Fibroblast of skin of left quadriceps (primary cell): Measurements from ENCODE around the gene NOL12.
"Not testable (repeated sequence)": the region's sequence is repeated elsewhere in the genome, so short reads cannot be mapped to it uniquely, and the experiment has no call there.

Experiments used
- DNase-seq, 2 experiments: peaks; one replicate each; pipeline ENCODE4 v3.0.0-alpha.2; 2013; ENCODE audit warnings: low read depth in 2 of 2

Gene NOL12, protein sequence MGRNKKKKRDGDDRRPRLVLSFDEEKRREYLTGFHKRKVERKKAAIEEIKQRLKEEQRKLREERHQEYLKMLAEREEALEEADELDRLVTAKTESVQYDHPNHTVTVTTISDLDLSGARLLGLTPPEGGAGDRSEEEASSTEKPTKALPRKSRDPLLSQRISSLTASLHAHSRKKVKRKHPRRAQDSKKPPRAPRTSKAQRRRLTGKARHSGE

DNA sequence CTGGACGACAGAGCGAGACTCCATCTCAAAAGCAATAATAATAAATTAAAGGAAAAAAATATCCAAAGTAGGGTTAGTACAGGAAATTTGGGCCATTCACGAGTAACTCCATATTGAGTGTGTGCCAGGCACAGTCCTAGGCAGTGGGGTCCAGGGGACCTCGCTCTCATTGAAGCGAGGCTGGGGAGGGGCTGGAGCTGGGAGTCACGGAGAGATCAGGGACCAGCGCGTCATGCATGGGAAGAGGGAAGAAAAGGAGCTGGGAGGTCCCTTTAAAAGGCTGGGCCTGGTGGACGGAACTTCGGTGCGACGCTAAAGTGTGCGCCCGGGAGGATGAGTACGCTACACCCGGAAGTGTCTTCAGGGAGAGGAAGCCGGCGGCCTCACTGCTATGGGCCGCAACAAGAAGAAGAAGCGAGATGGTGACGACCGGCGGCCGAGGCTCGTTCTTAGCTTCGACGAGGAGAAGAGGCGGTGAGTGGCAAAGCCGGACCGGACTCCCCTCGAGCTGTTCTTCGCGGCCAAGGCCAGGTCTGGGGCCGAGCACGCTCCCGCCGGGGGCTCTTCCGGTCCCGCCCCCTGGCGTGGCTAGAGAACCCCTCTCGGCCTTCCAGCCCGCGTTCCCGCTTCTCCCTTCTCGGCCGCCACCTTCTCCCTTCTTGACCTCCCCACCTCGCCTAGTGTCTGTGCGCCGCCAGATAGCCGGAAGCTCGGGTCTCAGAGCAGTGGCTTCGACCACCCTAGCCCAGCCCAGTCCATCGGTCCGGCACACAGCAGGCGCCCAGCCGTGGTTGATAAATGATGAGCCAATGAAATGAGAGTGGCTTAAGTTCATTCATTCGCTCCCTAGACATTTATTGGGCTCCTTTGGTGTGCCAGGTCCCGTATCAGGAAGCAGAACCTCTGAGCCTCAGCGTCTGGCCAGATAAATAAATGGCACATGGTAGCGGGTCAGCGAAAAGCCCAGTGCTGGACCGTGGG is at the start of gene NOL12:
Gene NOL12 (plus strand): TSS at position 342 of the 981 bp plus-strand sequence. CDS start 50 bp downstream, at position 392.
- peak; percentile 72 to 74 for DNase-seq

DNA sequence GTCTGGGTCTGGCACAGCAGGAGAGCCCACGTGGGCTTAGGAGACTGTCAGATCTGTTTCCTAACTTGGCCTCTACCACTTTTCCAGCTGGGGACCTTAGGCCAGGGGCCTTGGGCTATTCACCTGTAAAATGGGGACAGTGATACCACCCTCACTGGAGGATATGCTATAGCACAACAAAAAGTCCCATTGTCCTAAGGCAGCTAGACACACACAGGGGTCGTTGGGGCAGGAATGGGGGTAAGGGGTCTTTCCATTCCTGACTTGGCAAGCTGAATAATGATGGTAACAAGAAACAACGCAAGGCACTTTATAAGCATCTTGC is 49.2 kb upstream of the NOL12 start:
- no peak for DNase-seq

DNA sequence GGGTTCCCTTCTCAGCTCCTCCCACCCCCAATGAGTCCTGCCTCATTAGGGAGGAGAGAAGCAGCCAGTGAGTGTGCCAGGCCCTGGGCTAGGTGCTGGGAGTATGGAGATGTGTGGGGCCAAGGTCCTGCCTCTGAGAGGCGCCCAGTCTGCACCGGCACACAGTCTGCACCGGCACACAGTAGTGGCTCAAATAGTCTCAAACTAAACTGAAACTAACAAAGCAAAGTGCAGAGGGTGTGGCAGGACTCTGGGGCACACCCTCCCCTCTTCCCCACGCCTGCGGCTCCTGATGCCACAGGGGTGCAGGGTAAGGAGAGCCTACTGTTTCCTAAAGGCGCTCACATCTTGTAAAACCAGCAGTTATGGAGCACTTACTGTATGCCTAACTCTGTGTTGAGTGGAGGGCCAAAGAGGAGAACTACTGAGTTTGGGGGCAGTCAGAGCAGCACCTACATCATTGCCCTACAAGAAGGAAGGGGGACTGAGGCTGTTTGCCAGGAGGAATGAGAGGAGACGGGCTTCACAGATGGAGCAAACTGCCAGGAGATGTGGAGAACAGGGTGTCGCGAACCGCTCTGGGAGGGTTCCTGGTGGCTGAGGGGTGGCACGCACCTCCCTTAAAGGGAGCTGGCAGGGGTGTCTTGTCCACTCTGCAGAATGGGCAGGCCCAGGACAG is 47.6 kb upstream of the NOL12 start:
- no peak for DNase-seq

DNA sequence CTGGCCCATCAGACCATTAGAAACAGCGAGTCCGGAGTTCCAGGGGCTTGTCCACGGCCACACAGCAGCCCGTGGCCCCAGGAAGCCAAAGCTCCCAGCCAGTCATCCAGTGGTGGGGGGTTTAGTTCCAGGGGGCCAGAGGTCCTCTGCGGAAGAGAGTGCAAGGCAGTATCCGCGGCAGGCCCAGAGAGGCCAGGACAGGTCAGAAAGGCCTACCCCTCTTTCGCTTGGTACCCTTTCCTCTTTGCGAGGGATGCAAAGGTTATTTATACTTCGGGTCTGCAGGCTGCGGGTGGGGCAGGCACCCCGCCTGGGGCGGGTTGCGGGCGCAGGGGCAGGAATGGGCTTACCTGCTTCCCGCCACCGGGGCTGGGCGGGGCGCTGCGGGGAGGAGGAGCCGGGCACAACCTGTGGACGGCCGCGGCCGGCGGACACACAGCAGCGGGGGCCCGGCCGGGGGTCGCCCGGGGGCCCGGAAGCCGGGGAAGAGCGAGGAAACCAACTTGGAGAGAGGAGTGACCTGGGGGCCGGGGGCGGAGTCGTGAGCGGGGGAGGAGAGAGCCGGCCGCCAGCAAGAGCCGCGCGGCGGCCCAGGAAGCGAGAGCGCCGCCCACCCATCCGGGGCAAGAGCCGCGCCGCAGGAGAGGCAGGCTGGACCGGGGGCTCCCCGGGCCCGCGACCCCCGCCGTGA is 46.9 kb upstream of the NOL12 start, which contains the start of gene SH3BP1:
Gene SH3BP1 (plus strand): TSS at position 600 of the 691 bp plus-strand sequence. CDS start 119 bp downstream, outside the sequence.
- no peak for DNase-seq

DNA sequence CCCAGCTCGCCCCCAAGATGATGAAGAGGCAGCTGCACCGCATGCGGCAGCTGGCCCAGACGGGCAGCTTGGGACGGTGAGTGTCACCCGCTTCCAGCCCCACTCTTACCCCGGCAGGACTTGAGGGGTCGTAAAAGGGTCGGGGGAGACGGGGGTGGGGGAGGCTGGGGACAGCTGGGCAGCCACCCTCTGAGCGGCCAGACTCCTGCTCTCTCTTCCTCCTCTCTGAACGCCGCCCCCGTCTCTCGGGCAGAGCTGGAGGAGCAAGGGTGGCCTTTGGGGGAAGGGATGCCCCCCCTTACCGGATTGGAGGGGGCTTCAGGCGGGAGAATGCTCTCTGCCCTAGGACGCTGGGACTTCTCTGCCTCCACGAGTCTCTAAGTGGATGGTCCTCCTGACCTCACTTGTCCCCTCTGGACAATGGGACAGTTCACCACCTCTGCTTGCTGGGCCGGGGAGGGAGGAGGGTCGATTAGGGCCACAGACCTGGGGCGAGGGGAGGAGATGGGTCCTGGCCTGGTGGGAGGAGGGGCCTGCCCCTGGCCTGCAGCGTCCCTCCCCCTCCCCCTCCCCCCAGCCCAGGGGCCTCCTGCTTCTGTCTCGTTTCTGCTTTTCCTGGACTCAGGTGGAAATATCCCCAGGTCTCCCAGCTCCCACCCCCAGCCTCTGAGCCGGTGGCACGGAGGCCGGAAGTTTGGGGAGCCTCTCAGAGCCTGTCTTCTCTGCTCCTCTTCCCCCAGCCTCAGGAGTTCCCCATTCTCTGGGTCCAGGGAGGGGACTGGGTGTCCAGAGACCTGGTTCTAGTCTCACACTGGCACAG is 46.2 kb upstream of the NOL12 start:
- DNase-seq, result no peak

DNA sequence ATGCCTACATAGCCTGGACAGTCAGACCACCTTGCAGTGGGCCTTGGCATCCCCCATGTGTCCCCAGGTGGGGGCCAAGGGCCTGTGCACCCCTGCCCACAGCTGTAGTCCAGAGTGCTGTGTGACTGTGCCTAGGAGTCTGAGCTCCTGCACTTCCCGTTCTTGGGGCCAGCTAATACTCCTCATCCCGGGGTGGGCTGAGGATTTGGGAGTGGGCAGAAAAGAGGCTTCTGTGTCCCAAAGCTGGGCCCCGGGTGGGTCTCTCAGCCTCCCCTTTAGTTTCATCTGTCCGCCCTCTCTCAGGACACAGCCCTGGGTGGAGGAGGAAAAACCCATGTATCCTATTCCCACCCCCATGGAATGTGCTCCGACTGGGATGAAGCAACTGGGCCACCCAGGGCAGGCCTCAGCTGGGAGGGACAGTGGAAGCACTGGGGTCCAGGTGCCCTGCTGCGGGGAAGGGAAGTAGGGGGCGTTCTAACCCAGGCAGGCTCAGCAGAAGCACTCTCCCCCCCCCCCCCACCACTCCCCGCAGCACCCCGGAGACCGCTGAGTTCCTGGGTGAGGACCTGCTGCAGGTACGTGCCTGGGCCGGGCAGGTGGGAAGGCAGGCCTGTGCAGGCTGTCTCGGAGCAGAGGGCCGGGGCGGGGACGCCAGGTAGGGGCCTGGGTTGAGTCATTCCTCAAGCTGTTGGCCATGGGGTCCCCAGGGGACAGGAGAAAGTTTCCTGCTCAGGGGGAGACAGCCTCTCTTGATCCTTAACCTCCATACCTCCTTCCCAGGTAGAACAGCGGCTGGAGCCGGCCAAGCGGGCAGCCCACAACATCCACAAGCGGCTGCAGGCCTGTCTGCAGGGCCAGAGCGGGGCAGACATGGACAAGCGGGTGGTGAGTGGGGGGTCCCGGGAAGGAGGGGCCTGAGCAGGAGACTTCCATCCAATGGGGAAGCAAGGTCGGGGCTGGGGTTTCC is 45.3 kb upstream of the NOL12 start:
- no peak for DNase-seq

DNA sequence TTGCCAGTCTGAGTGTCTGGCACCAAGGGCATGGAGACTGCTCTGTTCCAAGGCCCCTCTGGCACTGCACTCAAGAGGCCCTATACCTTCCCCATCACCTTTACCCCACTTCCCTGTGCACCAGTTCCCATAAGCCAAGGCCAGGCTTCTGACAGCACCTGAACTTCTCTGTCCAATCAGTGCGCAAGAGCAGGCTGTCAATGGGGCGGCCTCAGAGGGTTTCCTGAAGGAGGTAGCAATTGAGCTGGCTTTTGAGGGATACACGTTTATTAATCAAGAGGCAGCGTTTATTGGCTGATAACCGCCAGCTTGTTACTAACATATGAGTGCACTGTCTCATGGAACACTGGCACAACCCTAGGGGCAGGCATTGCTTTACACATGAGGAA is 44.6 kb upstream of the NOL12 start:
- no peak for DNase-seq

DNA sequence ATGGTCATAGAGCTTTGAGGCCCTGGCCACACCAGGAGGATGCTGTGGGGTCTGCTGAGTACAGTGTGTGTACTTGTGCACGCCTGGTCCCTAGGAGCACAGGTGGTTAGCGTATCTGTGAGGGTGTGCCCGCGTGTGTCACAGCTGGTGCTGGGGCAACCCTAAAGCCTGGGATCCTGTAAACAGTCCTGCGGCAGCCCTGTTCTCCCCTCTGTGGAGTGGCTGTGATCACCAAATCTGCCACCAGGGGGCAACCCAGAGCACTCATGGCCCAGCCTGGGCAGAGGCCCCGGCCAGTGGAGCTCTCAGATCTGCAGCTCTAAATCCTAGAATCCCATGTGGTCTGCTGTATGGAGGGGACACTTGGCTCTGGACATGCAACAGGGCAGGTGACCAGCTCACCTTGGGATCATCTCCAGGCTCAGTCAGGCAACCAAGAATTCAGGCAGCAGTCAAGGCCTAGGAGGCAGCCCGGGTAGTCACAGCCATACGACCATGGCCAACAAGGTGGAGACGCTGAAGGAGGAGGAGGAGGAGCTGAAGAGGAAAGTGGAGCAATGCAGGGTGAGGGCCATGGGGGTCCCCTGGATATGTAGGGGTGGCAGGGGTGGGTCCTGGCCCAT is 42.8 kb upstream of the NOL12 start:
- peak; percentile 31 to 45 for DNase-seq

DNA sequence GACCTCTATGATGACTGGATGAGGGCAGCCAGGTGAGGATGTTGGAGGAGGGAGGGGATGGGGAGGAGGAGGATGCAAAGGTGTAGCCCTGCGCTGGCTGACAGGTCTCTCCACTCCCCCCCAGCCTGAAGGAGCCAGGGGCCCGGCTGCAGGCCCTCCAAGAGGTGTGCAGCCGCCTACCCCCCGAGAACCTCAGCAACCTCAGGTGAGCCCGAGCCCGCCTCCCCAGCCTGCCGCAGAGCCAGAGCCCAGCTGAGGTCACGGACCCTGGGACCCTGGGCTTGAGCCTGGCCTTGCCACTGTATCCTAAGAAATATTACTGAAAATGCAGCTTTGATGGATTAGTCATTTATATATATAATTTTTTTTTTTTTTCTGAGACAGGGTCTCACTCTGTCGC is 38.8 kb upstream of the NOL12 start:
- no peak for DNase-seq

DNA sequence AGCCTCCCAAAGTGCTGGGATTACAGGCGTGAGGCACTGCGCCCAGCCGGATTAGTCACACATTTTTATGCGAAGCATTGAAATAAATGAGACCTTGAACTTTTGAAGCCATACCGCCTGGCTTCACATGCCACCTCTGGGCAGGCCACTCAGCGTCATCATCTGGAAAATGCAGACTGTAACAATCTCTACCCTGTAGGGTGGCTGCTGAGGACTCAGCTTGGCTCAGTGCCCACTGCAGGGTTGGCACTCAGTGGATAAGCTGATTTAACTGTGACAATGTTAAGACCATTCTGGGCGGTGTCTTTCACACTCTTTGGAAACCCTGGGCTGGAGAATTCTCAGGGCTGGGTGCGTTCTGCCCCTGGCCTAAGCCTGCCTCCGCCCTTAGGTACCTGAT is 38.2 kb upstream of the NOL12 start:
- no peak for DNase-seq

DNA sequence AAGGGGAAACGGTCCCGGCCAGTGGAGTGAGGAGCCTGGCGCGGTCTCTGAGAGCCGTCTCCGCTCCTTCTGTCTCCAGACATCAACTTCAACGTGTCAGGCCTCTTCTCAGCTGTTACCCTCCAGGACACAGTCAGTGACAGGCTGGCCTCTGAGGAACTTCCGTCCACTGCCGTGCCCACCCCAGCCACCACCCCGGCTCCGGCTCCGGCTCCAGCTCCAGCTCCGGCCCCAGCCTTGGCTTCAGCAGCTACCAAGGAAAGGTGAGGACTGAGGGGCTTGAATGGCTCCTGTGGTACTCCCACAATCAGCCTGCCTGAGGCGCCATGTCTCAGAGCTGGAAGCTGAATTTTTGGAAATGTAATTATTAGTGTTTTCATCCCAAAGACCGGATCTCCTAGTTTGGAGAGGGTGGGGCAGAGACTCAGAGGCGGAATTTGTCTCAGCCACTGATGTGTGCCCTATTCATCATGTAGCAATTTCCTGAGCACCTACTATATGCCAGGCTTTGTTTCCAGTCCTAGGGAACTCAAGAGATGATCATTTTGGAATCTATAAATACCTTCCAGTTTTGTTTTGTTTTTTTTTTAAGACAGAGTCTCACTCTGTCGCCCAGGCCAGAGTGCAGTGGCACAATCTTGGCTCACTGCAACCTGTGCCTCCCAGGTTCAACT is 35.5 kb upstream of the NOL12 start:
- no peak for DNase-seq

DNA sequence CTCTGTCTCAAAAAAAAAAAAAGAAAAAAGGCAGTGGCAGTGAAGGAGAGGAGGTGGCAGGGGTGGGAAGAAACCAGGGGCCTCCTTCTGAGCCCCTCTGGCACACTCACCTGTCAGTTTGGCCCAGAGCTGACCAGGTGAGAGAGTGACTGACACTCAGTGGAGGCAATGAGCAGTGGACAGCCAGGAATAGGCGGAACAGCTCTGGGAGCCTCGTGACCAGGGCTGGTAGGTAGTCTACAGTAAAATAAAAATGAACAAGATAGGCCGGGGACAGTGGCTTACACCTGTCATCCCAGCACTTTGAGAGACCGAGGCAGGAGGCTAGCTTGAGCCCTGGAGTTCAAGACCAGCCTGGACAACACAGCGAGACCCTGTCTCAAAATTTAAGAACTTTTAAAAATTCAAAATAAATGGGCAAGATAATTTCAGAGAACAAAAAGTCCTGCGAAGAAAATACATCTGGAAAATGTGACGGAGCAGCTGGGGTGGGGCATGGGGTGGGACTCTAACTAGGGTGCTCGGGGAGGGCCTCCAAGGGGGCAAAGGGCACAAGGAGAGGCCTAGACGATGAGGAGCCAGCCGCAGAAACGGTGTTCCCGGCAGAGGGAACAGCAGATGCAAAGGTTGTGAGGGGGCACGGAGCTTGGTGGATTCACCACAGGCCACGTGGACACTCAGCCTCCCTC is 31.4 kb upstream of the NOL12 start:
- DNase-seq, result no peak

DNA sequence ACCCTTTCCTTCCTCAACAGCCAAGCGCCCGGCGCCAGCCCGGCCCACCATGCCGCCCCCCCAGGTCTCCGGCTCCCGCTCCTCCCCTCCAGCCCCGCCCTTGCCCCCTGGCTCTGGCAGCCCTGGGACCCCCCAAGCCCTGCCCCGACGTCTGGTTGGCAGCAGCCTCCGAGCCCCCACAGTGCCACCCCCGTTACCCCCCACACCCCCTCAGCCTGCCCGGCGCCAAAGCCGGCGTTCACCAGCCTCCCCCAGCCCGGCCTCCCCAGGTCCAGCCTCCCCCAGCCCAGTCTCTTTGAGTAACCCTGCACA is 30.9 kb upstream of the NOL12 start:
- DNase-seq, result no peak

DNA sequence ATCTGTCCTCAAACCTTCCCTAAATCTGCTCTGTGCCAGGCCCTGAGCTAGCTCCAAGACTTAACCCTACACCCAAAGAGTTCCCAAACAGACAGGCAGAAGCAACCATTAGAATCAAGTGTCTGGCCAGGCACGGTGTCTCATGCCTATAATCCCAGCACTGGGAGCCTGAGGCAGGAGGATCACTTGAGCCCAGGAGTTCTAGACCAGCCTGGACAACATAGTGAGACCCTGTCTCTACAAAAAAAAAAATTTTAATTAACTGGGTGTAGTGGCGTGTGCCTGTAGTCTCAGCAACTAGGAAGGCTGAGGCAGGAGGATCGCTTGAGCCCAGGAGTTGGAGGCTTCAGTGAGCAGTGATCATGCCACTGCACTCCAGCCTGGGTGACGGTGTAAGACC is 29.6 kb upstream of the NOL12 start:
- not testable (repeated sequence) for DNase-seq

DNA sequence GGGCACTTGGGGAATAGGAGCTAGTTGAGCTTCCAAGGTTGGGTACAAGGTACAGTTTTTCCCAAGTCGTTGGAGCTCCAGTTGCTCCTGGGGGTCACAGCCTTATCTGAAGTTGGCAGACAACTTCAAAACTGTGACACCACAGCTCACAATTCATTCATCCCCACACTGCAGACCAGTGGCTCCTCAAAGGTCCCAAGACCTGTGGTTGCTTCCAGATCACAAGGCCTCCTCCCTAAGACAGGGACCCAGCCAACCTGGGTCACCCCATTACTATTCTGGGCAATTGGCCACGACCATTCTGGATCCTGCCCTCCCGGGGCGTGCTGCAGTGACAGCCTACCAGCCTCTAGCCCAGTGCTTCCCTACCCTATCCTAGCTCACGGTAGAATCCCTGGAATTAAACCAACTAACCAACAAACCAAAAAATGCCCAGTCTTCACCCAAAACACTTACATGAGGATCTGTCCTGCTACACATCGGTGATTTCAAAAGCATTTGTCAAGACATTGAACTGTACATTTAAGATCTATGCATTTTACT is 28.5 kb upstream of the NOL12 start:
- no peak for DNase-seq

DNA sequence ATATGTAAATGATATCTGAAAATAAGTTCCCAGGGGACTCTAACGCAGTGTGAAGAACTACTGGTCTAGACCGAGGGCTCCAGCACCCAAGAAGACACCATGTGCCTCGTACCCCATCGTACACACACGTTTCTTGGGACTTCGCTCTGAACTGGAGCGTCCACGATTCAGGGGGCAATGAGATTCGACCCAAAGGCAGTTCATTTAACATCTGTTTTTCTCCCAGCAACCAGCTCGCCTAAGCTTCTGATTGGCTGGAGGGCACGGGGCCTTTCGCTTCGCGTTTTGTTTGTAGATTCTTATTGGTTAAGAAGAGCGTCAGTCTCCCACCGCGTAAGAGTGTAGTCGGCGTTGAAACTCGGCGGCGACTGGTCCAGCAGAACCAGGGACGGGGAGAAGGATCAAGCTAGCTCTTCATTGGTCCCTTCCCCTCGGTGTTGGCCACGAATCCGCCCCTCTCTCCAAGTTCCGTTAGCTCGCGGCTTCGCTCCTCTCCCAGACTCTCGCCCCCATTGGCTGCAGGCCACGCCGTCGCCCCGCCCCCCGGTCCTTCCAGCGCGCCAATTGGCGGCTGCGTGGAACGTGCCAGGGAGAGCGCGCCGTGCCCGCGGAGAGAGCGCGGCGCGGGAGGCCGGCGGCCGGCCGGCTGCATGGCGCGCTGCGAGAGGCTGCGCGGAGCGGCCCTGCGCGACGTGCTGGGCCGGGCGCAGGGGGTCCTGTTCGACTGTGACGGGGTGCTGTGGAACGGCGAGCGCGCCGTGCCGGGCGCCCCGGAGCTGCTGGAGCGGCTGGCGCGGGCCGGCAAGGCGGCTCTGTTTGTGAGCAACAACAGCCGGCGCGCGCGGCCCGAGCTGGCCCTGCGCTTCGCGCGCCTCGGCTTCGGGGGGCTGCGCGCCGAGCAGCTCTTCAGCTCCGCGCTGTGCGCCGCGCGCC is 27.7 kb upstream of the NOL12 start, which contains the start of gene PDXP:
Gene PDXP (plus strand): TSS at position 591 of the 933 bp plus-strand sequence. CDS start 60 bp downstream, at position 651.
- peak; percentile 100 for DNase-seq
